Astrocyte of the hippocampus (primary cell): Measurements from ENCODE around the gene IPCEF1.
A peak's percentile ranks its signal among the peaks of the same experiment; 100 is the strongest.

ENCODE experiments used
- DNase-seq: peaks from one replicate; pipeline ENCODE4 v3.0.0; 2011; ENCODE audit warnings: low read depth, low spot score

Gene IPCEF1

DNA sequence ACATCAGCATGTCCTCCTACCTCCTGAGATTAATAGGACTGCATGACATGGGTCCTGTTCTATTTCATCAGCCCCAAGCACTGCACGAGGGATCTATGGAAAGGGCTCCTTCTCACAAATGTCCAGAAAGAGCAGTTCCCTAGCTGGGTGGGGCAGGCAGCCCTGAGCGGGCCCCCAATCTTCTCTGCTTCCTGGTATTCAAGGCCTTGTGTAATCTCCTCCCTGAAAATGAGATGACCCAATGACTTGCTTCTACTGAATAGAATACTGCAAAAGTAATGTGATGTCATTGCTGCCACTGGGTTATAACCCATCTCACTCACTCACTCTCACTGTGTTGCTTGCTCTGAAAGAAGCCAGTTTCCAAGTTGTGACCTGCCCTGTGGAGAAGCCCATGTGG is 191.1 kb downstream of the IPCEF1 start:
- no peak for DNase-seq

DNA sequence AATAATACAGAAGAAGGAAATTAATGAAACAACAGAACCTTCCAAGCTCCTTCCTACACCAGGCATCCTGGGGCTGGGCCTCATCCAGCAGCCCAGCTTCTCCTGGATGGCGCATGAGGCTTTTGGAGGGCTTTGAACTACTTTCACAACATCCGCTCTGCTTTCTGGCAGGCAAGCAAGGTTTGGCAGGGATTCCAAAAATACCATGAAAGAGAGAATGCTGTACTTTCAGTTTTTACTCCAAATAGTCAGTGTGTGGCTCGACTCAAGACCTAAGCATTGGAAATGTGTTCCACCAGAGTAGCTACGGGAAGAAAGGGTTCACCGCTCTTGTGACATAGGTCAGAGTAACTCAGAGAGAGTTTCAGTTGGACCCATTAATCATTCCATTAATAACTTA is 192.2 kb downstream of the IPCEF1 start:
- peak; percentile 94 for DNase-seq

DNA sequence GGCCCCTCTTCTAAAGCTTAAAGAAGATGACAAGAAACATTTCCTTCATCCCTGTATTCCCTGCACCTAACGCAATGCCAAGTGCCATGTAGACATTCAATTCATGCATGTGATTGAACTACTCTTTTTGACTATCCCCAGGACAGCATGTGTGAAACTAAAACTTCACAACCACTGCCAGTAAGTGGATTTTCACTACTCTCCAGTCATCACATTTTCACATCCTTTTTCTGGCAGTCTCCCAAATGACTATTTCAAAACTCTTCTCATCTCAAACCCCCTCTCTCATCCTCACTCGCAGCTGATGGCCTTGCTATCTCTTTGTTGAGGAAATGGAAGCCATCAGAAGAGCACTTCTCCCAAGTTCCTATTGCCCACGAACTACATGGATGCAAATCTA is 194.9 kb downstream of the IPCEF1 start:
- no peak for DNase-seq

DNA sequence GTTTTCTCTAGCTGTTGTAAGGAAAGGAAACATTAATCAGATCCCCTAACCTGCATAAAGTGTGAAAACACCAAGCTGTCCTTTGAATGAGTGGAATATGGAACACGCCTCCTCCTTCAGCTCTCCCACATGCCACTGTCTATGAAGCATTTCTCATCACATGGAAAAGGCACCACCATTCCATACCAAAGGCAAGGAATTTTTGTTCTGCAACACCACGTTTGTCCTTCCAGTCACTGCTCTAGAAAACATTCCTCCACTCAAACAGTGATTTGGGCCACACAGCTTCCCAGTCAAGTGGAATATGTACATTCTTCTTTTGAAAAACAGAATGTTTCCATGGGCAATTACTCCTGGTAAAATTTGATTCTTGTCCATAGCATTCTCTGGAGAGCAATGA is 197.5 kb downstream of the IPCEF1 start:
- no peak for DNase-seq

DNA sequence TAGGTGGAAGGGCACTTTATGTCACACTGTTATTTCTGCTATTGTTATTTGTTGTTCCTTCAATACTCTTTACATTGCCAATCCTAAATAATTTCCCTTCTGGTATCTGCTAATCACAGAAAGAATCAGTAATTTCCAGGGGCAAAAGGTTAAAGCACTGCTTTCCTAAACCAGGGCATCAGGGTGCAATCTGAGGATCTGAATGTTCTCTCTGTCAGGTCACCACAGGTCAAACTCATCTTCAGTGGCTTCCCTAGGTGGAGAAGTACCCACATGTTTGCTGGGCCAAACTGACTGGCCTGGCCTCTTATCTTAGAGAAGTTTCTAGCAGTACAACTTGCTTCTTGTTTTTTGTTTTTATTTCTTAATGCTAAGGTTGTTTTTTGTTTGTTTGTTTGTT is 198.9 kb downstream of the IPCEF1 start:
- DNase-seq: no peak

DNA sequence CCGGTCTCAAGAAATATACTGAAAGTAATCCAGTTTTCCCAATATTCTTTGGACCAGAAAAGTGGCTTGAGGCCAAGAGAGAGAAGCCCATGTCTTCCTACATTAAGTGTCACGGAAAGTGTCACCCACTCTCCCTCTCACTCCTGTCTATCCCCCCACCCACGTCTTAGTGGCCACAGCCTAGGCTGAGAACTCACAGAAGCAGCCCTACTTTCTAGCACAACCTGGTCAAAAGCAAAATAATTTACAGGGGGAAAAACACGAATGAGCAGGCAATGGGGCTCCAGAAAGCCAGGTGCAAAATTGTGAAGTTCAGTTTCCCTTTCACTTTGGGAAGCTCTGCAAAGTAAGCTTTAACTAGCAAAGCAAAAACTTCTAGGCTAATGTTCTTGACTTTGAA is 199.5 kb downstream of the IPCEF1 start:
- DNase-seq: no peak

DNA sequence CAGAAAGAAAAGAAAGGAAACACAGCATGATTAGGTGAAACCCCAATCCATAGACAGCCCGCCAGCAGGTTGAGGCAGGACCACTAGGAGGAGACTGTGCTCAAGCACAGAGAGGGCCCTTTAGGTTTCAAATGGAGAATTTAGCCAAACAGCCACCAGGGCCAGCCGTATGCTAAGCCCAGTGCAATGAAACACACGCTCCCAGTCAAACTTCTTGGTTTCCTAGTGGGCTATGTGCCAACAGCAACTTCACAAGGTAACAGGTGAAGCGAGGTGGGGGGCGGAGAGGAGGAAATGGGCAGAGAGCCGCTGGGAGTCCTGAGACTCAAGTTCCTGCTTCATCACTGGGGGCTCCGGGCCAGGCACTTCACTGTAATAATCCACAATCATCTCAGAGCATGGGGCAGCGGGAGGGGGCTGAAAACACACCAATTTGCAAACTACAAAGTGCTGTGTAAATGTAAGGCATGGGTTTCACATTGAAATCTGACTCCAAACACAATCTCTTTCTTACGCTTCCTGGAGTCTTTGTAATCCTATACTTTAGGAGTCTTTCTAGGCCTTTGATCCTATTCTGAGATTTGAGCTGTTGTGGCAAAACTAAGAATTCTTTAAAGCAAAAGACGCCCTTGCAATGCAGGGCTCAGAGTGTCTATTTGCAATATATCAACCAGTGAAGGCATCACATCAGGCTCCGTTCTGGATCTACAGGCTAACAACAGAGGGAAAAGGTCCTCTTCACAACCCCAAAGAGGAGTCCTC is 200.3 kb downstream of the IPCEF1 start:
- peak; percentile 51 for DNase-seq

DNA sequence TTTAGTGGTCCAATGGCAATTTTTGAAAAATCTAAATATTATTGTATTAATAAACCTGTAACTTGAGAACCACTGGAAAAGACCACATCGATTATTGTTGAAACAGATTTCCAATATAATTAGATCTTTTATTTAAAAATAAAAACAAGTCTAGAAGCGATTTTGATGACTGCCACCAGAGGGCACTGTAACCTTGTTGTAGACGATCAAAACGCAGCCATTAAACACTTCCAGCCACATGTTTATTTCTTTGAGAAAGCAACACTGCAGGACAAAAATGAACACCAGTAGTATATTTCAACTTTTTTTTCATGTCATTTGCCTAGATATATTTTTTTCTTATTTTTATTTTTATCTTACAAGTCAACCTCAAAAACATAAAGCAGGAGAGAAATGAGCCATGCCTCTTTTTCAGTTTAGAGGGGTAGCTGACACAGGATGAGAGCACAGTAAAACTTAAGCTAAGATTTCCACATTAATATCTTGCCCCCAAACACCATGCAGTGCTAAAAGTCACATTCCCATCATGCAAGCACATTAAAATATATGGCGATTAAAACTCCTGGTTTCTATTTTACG is 202.1 kb downstream of the IPCEF1 start:
- peak; percentile 79 for DNase-seq

DNA sequence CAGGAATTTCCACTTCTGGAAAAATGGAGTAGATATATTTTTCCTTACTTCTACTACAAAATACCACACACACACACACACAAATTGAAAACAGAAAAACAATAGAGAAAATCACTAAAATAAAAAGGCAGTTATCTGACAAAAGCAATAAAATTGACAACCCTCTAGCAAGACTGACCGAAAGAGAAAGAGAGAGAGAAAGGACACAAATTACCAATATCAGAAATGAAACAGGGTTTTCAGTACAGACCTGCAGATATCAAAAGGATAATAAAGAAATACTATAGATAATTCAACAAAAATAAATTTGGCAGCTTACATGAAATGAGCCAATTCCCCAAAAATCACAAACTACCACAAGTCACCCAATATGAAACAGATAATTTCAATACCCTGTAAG is 212.8 kb downstream of the IPCEF1 start:
- no peak for DNase-seq

DNA sequence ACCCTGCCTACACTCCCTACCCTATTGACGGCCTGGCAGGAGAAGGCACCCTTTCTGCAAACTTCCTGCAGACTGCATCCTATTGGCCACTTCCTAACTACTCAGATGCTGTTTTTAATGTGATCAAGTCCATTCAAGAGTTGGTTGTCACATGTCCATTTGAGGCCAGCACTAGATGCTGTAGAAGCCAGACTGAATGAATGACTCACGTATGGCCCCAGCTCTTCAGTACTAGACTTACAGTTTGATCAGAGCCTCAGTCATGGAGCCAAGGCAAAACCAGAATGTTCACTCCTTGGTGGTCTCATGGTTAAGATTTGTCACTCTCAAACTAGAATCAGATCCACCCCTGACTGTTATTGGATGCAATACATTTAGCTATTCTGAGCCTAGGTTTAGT is 215.9 kb downstream of the IPCEF1 start:
- no peak for DNase-seq

DNA sequence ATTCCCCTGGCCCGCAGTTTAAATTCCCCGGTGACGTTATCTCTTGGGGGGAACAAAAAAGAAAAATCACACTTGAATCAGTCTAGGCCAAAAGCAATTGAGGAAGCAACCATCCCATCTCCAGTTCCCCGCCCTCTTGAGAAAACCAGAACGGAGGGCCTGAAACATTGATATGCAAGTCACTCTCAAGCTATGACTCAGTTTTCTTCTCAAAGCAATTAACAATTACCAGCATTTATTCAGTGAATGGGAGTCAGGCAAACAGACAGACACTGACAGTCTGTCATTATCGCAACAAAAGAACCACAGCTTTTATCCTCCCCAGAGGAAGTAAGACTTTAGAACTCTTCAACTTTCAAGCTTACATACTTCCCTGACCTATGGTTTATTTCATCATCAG is 216.7 kb downstream of the IPCEF1 start:
- DNase-seq: peak; percentile 65

DNA sequence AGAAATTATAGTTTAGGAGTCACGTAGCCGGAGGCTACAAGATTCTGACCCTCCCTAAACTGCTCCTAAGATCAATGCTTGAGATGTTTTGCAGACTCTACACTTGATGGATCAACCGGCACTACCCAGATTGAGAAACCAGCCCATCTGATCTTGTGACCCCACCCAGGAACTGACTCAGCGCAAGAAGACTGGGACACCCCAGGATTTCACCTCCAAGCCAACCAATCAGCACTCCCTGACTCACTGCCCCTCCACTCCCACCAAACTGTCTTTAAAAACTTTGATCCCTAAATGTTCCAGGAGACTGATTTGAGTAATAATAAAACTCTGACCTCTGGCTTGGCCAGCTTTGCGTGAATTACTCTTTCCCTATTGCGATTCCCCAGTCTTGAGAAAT is 217.8 kb downstream of the IPCEF1 start:
- DNase-seq: no peak

DNA sequence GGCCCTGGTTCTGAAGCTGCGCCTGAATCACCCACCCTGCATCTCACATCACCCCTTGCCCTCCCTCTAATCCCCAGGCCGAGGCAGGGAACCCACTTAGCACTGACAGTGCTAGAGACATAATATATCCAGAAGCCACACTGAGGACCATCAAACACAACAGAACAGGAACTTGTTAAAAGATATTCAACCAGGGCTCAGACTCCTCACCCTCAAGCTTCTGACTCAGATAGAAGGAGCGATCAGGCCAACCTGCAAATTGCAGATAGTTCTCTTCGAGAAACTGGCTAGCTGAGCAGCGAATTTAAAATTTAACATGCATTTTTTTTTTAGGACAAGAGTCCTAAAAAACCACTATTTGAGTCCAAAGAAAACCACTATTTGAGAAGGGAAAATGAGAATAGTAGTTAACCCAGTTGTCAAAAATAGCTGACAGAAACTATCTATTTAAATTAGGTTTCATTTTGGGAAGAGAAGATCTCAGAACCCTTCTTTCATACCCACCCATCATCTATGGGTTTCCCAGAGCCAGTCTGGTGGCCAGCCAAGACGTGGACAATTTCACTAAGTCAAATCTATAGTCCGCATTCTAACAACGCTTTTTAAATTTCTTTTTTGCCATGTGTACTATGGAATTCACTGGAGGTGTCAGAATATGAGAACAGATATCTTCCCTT is 222.0 kb downstream of the IPCEF1 start:
- no peak for DNase-seq

DNA sequence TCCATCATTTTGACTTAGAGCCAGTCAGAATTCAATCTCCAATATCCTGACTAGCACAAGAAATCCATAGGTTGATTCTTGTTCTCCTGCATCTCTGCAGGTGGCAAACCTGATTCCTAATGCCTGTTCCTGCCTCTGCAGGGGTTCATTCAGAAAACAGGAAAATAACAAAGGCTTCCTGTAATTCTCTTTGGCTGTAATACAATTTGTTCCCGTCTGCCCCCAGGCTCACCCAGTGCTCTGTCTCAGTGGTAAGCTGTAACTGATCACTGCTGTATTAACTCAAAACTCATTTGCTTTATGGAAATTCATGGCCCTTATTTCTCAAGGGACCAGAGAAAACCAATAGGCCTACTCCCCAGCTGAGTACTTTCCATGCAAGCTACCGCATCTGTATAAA is 228.9 kb downstream of the IPCEF1 start:
- DNase-seq: peak; percentile 22

DNA sequence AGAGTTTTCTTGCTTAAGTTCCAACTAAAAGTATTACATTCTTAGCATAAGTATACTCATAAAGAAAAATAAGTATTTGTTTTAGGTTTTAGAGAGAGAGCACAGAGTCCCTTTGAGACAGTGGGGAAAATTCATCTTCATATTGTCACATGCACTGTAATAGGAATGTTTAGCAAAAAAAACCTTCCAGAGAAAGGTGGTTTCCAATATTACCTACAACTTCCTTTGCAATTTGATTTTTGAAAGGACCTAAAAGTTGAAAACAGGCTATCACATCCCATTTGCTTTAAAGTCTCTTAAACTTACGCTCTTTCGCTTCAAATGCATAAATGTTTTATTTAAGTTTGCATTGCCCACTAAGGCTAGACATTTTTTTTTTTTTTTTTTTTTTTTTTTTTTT is 231.2 kb downstream of the IPCEF1 start:
- no peak for DNase-seq

DNA sequence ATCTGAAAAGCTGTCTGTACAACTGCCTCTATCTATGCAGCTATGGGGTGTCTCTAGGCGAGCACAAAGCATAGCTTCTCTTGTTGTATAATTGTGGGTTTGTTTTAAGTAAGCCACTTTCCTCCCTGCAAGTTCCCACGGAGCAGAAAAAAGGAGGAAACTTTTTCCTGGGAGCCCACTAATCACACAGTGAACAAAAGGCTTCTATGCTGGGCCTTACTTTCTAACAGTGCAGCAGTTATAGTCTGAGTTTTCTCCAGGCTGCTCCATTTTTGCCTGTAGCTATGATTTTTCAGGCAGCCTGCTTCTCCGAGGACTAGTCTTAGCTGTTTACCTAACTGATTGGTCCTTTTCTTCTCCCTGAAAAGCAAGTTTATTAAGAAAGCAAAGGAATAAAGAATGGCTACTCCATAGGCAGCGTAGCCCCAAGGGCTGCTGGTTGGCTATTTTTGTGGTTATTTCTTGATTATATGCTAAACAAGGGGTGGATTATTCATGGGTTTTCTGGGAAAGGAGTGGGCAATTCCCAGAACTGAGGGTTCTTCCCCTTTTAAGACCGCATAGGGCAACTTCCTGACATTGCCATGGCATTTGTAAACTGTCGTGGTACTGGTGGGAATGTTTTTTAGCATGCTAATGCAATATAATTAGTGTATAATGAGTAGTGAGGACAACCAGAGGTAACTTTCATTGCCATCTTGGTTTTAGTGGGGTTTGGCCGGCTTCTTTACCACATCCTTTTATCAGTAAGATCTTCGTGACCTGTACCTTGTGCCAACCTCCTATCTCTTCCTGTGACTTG is 233.2 kb downstream of the IPCEF1 start:
- DNase-seq: peak; percentile 60

DNA sequence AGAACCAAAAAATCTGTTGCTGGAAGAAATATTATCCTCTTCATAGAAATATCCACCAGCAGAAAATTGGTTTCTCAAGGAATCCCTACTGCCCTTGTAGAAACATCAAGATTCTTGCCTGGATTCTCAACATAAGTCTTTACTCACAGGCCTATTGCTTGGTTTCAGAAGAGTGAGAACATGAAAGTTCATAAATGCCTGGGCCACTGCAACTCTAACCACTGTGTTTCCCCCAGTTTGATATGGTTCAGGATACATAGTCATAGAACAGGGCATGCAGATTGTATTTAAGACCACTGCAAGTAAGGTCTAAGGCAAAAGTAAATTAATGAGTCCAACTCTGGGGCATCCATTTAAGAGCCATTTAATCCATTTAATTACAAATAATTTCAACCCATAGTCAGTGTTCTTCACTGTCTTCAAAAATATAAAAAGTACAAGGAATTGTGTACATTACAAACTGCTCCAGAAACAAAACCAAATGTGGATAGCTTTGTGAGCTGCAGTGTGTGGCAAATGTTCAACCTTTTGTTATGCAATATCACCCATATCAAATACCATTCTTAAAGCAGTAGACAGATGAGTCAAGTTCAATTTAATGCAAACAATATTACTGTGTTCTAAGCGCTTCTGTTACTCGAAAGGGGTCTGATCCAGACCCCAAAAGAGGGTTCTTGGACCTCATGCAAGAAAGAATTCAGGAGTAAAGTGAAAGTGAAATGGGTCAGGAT is 234.2 kb downstream of the IPCEF1 start:
- DNase-seq: no peak

DNA sequence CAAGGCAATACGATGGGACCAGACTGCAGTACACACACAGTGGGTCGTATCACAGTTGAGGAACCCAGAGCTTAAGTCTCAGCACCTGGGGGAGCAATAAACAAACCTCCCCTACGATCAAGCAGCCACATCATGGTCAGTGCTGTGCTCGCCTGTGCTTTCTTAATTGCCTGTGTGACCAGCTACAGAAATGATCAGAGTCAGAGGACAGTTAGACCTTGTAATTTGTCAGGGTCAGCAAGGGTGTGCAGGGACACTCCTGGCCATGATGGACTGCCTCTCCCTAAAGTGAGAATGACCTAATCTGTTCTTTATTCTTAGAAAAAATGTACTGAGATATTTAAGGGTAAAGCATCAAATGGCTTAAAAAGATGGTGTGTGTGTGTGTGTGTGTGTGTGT is 239.1 kb downstream of the IPCEF1 start:
- no peak for DNase-seq

DNA sequence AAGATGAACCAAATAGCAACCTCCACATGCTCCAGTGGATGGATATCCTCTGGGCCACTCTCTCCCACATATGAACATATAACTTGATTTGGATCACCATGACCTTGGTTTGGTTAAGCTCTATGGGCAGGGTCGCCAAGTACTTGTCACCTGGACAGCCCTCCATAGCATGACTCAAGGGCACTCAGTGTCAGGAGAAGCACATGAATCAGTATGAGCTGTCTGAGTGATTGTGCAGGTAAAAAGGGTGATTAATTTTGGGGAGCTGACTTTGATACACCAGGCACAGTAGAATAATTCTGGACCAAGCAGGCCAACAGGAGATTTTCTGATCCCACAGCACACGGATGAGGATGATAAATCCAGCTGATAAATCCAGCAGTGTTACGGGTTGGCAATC is 243.2 kb downstream of the IPCEF1 start:
- no peak for DNase-seq

DNA sequence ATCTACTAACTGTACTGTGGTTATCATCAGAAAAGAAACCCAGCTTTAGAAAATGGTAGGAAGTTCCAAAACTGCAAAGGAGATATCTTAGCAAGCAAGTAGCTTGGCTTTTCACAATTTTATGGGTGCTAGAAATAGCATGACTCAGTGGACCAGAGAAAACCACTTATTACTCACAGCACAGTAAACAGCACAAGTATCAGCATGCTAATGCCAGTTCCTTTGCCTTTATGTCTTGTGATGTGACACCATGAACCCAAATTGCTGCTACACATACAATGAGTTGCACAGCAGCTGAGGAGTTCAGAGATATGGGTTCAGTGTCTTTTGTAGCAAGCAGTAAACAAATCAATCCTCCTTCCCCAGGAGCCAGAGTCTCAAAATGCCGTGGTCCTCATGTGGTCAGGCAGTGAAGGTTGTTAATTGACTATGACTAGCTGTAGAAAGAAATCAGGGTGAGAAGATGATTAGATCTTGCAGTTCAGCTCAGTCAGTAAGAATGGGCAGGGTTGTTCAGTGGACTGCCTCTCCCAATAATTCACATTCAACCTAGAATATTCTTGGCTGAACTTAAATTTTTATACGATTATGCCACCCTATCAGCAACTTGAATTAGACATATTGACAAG is 244.3 kb downstream of the IPCEF1 start:
- peak; percentile 61 for DNase-seq

DNA sequence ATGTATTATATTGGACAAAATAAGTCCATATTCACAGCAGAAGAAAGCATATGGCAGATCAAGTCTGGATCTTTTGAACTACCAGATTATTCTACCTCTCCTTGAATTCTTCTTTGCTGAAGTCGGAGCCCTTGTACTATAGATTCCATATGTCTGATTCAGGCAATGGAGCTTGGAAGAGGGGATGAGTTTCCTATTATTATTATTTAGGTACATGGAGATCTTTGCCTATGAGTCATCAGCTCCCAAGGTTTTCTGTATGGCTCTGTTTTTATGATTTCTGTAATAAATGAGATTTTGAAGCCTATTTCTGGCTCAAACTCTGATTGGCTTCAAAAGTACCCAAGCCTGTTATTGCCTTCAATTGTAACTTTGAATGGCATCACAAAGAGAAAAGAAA is 245.6 kb downstream of the IPCEF1 start:
- DNase-seq: no peak
